ENCODE data around the gene ADAMTSL2.

Gene ADAMTSL2

DNA sequence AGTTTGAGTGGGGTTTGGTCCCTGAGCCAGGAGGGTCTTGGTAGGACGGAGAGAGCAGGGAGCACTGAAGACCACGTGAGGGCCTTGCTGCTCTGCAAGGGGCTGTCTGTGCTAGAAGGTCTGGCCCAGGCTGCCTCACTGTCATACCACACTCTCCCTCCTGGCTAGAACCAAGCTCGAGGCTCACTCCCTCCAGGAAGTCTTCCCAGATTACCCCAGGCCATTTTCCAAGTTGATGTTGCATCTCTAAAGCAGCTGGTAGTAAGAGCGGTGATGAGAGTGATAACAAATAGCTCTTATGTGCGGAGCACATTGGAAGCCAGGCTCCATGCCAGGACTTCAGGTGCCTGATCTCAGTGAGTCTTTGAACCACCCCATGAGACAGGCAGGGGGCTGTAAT lies 16.3 kb upstream of the ADAMTSL2 start:
- DNase-seq (ENCODE audit: low read depth in 2 of 2): no peak

DNA sequence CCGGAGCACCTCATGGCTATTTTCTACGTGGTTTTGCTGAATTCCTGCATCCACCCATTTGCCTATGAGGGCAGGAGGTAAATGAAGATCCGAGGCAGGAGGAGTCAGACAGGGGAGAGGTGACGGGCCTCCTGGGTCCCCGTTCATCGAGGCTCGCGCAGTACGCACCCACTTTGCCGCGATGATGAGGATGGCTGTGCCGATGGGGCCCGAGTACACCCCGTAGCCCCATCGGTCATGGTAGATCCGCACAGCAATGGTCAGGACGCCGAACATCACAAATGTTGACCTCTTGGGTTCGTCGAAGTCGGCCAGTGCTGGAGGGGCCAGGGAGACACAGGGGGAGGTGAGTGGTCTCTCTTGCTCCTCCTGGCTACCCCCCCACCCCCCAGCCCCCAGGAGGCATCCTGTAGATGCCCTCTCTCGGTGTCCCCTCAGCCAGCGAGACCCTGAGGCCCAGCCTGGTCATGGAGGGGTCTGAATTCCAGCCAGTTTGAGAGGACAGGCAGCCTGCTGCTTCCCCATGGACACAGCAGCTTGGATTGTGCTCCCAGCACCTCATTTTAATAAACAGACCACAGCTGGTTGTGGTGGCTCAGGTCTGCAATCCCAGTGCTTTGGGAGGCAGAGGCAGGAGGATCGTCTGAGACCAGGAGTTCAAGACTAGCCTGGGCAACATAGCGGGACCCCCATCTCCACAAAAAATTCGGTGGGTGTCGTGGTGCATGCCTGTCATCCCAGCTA lies 15.6 kb upstream of the ADAMTSL2 start:
- DNase-seq (ENCODE audit: low read depth in 2 of 2): no peak

DNA sequence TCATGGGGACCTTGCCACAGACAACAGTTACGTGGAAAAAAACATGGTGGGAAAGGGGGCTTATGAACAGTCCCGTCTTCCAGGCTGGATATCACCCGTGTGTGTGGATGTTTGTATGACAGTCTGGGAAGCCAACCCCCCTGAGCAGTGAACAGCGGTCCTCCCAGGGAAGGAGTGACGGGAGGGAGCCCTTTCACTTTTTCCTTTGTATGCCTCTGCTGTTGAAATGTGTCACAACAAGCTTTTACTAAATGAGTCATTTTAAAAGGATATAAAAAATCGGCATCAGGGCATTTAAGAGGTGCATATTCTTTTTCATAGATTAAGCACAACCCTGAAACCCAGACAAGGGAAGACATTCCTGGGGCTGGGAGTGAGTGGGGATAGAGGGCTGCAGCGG lies 14.8 kb upstream of the ADAMTSL2 start:
- no peak for DNase-seq (ENCODE audit: low read depth in 2 of 2)

DNA sequence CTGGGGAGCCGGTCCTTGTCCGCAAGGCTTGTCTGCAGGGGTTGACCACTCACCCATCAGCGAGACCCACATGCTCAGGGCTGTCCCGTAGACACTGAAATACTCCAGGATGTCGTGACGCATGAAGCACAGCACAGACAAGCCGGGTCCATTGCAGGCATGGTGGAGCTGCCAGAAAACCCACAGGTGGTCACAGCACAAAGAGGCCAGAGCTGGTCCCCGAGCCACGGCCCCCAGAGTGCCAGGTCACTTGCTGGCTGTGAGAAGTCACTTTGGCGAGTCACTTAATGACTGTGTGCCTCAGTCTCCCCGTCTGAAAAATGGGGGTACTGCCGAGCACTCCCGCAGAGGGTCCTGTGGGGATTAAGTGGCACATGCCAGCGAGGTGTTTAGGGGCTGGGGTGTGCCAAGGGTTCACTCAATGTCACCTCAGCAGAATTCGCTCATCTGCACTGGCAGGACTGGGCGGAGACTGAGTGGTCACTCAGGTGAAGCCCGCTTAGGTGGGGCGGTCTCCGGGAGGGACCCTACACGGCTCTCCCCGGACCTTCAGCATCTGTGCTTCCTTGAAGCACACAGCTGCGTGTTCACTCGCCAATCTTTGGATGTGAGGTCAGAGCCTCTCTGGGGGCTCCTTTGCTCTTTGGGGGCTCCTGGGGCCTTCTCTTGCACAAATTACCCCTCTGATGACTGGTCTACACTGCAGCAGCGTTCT lies 14.2 kb upstream of the ADAMTSL2 start:
- no peak for DNase-seq (ENCODE audit: low read depth in 2 of 2)

DNA sequence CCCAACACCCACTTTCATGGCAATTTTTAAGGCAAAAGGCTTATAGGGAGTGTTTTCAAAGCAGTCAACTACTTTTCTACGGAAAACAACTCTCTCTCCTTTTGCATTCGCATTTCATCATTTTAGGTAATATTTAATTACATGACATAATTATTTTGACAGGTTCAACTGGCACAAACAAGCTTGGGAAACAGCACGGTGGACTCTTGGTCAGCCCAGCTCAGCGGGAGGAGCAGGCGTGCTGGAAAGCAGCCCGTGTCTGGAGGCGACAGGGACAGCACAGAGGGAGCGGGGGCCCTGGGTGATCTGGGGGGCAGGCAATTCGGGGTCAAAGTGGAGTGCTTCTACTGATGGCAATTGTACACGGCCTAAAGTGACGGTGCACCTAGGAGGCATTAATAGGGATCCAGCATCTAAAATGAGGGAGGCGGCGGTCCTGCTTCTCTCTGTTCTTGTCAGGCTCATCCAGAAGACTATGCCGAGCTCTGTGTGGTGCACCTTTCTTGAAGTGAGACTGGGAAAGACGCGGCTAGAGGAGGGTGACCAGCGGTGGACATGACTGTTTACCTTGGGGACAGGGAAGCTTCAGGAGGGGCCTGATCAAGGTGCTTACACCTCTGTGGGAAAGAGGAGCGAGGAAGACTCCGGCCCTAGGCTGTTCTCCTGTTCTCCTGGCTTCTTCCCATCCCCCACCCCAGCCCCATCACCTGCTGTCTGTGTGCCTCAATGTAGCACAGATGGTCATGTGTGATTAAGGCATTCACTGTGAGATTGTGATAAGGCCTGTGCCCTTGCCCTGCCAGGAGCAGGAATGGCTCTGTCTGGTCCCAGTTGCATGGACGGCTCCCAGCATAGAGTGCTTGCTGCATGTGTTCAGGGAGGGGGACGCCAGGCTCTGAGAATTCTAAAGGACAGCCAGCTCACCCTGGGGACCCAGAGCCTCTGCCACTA lies 13.1 kb upstream of the ADAMTSL2 start:
- no peak for DNase-seq (ENCODE audit: low read depth in 2 of 2)

DNA sequence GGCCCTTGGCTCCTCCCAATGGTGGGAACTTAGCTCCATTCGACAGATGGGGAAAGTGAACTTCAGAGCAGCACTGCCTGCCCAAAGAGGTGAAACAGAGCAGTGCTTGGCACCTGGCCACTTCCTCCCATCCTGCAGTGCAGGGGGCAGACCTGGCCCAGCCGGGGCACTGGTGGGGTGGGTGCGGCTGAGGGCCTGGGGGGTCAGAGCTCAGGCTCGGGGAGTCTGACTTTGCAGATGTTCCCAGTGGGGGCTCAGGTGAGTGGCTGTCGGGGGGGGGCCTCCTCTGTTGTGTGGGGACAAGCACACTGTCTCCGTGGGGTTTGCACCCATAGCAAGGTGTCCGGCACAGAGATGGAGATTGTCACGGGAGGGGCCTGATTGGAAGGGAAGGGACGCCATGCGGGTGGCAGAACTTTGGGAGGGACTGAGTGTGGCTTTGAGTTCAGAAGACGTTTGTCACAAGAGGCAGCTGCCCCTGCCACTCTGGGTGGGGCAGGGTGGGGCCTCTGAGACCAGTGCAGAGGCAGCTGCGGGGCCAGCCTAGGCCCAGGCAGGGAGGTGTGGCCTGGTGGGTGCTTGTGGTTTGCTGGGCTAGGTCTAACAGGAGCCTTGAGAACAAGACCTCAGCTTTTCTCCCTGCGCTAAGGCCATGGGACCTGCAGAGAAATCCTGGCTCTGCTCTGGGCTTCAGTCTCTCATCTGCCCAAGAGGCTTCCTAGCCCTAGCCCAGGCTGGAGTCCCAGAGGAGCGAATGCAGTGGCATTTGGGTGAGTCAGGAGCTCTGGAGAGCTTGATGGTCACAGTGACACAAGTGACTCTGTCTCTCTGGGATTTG lies 12.2 kb upstream of the ADAMTSL2 start:
- no peak for DNase-seq (ENCODE audit: low read depth in 2 of 2)

DNA sequence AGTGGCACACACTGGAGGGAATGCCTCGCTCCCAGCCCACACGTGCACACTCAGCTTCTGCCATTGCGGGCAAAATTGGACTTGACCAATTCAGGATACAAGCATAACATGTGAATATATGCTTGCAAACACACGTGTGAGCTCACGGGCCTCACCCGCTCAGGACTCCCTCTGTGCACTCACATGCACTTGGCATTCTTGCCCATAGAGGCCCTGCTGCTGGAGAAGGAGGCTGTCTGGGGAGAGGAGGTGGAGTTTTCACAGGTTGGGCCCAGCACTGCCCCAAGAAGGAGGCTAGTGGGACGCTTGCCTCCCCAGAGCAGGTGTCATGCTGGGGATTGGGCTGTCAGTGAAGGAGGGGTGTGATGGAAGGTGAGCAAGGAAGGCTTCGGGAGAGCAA lies 11.4 kb upstream of the ADAMTSL2 start:
- no peak for DNase-seq (ENCODE audit: low read depth in 2 of 2)

DNA sequence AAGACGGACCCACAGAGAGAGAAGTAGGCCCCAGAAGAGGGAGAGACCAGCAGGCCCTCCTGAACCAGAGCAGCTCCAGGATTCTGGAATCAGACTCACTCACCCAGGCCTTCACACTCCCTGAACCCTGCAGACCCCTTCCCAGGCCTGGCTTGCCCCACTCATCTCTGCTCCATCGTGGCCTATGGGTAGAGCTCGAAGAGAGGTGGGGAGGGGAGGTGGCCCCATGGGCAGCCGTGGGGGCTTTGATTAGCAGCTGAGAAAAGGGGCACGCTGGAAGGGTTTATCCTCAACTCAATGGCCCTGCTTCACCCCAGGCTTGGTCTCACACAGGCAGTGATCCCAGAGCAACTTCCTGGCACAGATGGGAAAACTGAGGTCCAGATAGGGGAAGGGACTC lies 10.4 kb upstream of the ADAMTSL2 start:
- DNase-seq (ENCODE audit: low read depth in 2 of 2): no peak

DNA sequence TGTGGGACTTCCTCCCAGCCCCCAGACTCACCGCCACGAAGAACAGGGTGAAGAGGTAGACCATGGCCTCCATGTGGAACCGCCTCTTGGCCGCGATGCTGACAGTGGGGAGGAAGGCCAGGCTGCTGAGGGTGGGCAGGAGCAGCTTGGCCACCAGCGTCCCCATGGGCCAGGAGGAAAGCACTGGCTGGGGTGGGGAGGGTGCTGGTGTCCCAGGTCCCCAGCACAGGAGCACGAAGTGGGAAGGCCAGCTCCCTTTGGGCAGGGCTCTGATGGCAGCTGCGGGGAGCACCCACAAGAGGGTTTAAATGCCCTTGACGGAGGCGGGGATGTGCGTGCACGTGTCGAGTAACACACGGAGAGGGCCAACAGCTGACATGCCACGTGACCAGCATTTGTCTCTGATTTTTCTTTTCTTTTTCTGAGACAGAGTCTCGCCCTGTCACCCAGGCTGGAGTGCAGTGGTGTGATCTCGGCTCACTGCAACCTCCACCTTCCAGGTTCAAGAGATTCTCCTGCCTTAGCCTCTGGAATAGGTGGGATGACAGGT lies 9.8 kb upstream of the ADAMTSL2 start, which contains the start of gene MYMK:
Gene MYMK (minus strand): TSS at position 281 of the 550 bp plus-strand sequence. CDS start 115 bp downstream, at position 166.
- no peak for DNase-seq (ENCODE audit: low read depth in 2 of 2)

DNA sequence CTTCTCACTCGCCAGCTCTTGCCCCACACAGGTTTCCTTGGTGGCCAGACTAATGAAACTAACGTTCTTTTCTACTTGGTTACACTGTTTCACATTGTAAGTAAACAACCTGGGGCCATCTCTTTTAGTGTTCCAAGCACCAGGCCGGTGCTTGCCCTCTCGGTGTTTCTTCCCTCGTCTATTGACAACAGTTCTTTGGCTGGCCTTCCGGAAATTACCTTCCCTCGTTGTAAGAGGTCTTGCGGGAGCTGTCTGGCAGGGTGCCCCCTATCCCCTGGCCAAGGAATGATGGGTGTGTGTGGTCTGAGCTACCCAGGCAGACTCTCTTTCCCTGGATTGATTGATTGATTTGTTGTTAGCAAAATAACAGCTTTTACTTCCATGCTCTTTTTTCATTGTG lies 8.8 kb upstream of the ADAMTSL2 start:
- no peak for DNase-seq (ENCODE audit: low read depth in 2 of 2)

DNA sequence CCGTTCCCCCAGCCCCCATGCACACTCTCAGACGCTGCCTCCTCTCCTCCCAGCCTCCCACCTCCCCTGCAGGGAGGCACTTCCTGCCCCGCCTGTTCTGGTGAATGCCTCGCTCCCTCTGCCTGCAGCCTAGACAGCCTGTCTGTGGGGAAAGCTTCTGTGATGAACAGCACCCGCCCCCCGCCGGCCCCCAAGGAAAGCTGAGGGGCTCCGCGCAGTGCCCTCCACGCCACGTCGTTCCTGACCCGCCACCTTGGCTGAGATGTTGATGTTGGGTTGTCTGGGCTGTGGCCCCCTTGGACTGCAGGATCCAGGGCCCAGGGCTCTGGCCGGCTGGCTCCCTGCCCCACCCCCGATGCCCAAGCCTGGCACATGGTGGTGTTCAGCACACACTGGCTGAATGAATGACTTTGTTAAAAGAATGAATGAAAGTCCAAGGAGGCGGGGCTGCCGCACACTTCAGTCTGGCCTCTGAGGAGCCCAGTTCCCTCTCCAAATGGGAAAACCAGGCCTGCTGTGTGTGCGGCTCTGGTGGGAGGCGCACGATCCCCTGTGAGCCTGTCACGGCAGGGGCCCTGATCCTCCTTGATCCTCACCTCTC lies 7.7 kb upstream of the ADAMTSL2 start:
- no peak for DNase-seq (ENCODE audit: low read depth in 2 of 2)

DNA sequence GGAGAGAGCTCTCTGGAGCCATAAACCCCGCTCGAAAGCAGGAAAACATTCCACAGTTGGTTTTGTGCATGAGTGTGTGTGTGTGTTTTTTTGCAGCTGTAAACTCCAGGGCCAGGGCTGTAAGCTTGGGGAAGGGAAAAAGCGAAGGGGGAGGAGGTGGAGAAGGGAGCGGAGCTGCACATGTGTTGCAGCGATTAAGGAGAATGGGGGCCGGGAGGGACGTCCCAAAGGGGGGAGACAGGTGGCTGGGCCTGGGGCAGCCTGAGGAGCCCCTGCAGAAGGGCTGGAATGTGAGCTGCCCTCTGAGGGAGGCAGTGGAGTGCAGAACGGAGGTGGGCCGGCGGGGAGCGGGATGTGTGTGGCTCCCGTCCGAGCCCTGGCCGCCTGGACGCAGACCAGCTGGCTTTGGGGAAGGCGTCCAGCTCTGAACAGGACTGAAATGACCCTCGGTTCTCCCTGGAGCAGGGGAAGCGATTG lies 7.0 kb upstream of the ADAMTSL2 start:
- no peak for DNase-seq (ENCODE audit: low read depth in 2 of 2)

DNA sequence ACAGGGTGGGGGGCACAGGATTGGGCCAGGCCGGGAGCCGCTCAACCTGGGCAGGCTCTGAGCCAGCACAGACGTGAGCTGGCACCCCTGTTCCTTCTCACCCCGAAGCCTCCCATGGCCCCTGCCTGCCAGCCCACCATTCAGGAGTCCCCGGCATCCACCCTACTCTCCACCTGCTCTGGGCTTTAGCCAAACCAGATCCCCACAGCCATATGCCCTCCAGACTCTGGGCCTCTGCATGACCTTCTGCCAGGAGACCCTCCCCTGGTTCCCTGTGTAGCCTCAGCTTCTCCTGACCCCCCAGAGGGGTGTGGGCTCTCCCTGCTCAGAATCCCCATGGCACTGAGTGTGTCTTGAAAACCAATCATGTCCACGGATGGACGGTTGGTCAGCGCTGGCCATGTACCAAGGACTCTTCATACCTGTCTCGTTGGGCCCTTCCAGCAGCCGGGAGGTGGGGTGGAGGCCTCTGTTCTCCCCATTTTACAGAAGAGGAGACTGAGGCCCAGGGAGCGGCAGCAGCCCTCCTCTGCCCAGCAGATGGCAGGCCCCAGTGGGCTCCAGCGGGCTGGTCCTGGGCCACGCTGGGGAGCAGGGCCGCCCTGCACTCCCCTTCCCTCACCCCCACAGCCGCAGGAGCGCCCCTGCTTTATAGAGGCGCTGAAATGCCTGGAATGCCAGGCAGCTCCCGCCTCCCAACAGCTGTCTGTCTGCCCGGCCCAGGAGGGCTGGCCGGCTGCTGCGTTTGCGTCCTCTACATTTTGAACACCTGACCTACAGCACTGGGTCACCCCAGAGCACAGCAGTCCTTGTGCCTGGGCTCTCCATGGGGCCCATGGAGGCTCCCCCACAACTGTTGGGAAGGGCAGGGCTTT lies 6.3 kb upstream of the ADAMTSL2 start:
- no peak for DNase-seq (ENCODE audit: low read depth in 2 of 2)

DNA sequence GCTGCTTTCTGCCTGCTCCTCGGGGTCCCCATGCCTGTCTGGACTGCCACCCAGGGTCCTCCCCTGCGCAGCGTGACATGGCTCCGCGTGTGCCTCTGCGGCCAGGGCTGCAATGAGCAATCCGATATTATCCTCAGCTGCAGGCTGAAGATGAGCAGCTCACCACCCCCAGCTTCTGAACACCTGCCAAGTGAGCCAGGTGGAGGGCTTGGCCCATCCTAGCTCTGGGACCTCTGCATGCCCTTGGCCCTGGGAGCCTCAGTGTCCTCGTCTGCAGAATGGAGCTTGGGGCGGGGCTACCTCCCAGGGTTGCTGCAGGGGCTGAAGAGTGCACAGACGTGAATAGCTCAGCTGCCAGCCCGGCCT lies 5.6 kb upstream of the ADAMTSL2 start:
- no peak for DNase-seq (ENCODE audit: low read depth in 2 of 2)

DNA sequence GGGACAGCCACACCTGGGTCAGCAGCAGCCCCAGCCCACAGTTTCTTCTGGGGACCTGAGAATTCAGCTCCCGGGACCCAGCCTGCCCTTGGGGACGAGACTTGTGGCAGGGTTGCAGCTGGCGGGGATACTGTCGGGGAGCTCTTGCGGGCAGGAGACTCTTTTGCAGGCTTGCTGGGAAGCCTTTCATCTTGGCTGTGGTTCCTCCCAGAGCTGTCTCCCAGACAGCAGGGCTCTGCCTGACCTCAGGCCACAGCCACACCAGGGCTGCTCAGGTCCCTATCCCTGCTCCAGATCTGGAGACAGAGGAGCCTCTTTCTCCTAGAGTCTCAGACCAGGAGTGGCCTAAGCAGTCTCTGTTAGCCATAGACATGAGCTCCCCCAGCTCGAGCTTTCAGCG lies 5.0 kb upstream of the ADAMTSL2 start:
- DNase-seq (ENCODE audit: low read depth in 2 of 2): no peak

DNA sequence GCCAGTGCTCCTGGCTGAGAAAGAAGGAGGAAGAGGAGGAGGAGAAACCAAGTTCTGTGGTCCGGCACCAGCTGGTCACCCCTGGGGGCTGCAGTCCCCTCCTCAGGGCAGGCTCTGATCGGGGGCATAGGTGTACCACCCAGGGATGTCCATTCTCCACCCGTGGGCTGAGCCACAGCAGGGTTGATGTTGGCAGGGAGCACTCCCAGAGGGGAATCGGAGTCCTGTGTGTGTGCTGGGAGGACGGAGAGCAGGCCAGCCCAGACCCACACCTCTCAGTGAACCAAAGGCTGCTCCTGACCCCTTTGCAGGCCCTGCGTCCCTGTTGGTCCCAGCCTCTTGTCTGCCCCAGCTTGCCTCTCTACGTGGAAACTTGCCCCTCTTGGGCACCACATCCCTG lies 4.6 kb upstream of the ADAMTSL2 start:
- no peak for DNase-seq (ENCODE audit: low read depth in 2 of 2)

DNA sequence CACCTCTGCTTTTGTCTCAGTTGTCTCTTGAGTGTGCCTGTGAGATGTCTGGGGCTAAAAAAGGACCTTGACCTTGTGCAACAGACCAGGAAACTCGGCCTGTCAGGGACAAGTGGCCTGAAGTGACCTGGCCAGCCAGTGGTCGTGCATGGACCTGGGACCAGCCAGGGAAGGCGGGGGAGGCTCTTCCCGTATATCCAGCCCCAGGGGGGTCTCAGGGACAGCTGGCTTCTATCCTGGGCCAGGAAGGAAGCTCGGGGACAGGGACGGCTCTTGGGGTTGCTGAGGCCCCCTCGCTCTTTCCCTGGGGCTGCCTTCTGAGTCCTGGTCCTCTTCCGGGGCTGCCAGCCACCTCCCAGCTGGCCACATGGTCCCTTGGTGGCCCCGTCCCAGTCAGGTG lies 3.2 kb upstream of the ADAMTSL2 start:
- DNase-seq (ENCODE audit: low read depth in 2 of 2): no peak

DNA sequence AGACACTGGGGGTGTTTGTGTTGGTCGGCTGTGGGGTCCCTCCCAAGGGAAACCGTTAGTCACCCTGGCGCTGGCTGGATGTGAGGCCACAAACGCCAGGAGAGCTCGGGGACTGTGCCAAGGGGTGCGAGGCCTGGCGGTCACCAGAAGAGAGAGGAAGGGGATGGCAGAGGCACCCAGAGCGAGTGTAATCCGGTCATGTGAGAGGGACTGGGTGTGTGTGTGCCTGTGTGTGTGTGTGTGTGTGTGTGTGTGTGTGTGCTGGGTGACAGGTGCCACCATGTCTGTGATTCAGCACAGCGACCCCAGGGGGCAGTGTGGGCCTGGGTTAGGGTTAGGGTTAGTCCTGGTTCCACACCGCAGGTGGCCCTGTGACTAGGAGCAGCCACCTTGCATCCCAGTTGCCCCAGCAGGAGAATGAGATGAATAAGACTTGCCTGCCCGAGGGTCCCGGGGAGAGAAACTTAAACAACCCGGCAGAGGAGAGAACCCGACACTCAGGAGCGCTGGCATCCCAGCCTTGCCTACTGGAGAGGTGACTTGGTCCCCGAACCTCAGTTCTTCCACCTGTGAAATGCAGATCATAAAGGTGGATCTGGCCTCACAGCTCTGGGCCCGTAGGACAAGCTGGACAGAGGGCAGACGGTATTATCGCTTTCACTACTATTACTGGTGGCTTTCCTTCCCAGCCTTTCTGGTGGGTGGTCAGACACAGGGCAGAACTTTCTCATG lies 1.4 kb upstream of the ADAMTSL2 start:
- DNase-seq (ENCODE audit: low read depth in 2 of 2): peak in 1 of 2 experiments; percentile 4

DNA sequence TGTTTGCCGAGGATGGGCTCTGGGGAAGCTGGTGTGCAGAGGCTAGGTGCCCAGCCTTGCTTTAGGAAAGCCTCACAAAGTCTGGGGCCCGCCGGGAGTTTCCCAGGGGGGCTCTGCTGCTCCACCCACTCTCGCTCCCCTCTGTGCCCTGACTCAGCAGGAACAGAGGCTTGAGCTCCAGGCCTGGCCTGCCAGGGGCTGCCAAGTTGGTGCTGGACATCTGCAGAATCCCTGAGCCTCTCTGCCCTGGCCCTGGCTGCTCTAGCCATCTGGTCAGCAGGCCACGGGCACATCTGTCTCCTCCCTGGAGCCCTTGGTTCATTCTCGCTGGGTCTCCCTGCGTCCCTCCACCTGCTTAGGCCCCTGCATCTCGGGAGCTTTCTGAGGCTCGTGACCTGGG lies 647 bp upstream of the ADAMTSL2 start:
- no peak for DNase-seq (ENCODE audit: low read depth in 2 of 2)
